Suppressor macrophage treated with lipopolysaccharide for 4 hours (primary cell): ENCODE results near the gene SLC24A1.
"Not testable (repeated sequence)": the region's sequence is repeated elsewhere in the genome, so short reads cannot be mapped to it uniquely, and the experiment has no call there.

Source experiments
- DNase-seq: peaks from one replicate; pipeline ENCODE4 v3.0.0-alpha.2; 2020

Gene SLC24A1

GRCh38 chr15:65621638-65622037 is at the start of gene SLC24A1:
Gene SLC24A1, plus strand, starts transcription at chr15:65621938. Its CDS starts 2,143 bp downstream, at chr15:65624081.
- no peak for DNase-seq

- DNase-seq = peak; percentile 53
Measured at GRCh38 chr15:65571971-65572370, 49.8 kb upstream of the SLC24A1 start.

GRCh38 chr15:65576664-65577063 is 45.1 kb upstream of the SLC24A1 start:
- no peak for DNase-seq

- no peak for DNase-seq
Measured at GRCh38 chr15:65577129-65577996, 44.4 kb upstream of the SLC24A1 start.

- DNase-seq = no peak
Measured at GRCh38 chr15:65578904-65579728, 42.6 kb upstream of the SLC24A1 start.

GRCh38 chr15:65579762-65580161 is 42.0 kb upstream of the SLC24A1 start:
- DNase-seq = no peak

- no peak for DNase-seq
Measured at GRCh38 chr15:65580287-65580686, 41.5 kb upstream of the SLC24A1 start.

GRCh38 chr15:65583701-65584100 is 38.0 kb upstream of the SLC24A1 start:
- DNase-seq = no peak

GRCh38 chr15:65584241-65584640 is 37.5 kb upstream of the SLC24A1 start:
- no peak for DNase-seq

- DNase-seq = no peak
Measured at GRCh38 chr15:65587094-65587493, 34.6 kb upstream of the SLC24A1 start.

GRCh38 chr15:65595960-65596359 is 25.8 kb upstream of the SLC24A1 start:
- no peak for DNase-seq

- no peak for DNase-seq
Measured at GRCh38 chr15:65598468-65598867, 23.3 kb upstream of the SLC24A1 start.

GRCh38 chr15:65599677-65600076 is 22.1 kb upstream of the SLC24A1 start:
- no peak for DNase-seq

- no peak for DNase-seq
Measured at GRCh38 chr15:65603134-65603533, 18.6 kb upstream of the SLC24A1 start.

GRCh38 chr15:65603559-65603958 is 18.2 kb upstream of the SLC24A1 start:
- DNase-seq = no peak

- DNase-seq = peak; percentile 99
Measured at GRCh38 chr15:65610871-65611718, 10.6 kb upstream of the SLC24A1 start, which contains the start of gene INTS14. Gene INTS14, minus strand, starts transcription at chr15:65611131. Its CDS starts 3,751 bp downstream, at chr15:65607380.

- no peak for DNase-seq
Measured at GRCh38 chr15:65611888-65612615, 9.7 kb upstream of the SLC24A1 start.

GRCh38 chr15:65612616-65612946 is 9.2 kb upstream of the SLC24A1 start:
- peak; percentile 55 for DNase-seq

GRCh38 chr15:65612949-65613744 is 8.6 kb upstream of the SLC24A1 start:
- DNase-seq = peak; percentile 47

GRCh38 chr15:65615887-65616286 is 5.9 kb upstream of the SLC24A1 start:
- not testable (repeated sequence) for DNase-seq

- DNase-seq = no peak
Measured at GRCh38 chr15:65618560-65619109, 3.1 kb upstream of the SLC24A1 start.
